ENCODE results near the gene TMEM132C.
"Not testable (repeated sequence)": the region's sequence is repeated elsewhere in the genome, so short reads cannot be mapped to it uniquely, and the experiment has no call there.

TMEM132C gene

DNA sequence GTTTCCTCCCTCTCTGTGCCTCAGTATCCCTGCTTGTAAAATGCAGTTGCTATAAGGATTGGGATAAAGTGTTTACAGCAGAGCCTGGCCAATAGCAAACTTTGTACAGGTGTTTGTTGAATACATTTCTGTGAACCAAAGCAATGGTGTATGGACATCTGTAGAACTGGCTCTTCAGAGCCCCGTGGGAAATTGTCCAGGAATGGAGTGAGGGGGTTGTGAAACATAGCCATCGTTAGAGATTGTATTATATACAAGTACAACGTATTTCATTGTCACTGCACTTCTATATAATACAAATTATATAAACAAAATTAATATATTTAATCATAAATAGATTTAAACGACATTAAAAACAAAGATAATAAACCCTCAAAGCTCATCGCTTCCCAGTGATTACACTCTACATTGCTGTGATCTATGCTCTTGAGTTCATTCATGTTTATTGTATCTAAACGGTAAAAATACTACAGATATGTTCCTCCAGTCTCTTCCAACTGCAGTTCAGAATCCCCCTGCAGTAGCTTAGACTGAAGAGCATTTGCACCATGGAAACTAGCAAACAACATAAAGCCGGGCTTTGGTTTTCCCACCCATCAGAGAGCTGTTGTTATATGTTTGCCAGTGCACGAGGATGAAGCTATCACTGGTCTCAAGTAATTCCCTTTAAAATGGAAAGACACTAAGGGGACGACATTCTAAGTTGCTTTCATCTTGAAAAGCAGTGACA is 216.7 kb downstream of the TMEM132C start:
- no peak for ATAC-seq
- DNase-seq = no peak

DNA sequence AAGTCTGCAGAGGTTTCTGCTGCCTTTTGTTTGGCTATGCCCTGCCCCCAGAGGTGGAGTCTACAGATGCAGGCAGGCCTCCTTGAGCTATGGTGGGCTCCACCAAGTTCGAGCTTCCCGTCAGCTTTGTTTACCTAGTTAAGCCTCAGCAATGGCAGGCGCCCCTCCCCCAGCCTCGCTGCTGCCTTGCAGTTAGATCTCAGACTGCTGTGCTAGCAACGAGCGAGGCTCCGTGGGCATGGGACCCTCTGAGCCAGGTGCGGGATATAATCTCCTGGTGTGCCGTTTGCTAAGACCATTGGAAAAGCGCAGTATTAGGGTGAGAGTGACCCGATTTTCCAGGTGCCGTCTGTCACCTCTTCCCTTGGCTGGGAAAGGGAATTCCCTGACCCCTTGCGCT is 230.4 kb downstream of the TMEM132C start:
- ATAC-seq, DNase-seq: not testable (repeated sequence)

DNA sequence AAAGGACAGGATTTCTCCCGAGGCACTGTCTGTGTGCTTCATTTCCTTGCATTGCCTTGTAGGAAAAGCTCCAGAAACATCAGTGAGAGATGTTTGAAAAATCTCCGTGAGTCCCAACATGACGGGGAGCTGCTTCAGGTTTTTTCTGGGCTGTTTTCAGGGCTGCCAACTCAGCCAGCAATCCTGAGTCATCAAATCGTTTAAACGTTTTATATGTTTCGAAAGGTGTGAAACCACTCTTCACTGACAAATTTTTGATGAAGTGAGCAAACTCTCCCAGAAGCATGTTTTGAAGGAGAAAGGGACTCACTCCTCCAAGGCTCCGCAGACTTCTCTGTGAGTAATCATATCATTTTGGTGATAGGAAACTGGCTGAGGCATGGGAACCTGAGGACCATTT is 240.5 kb downstream of the TMEM132C start:
- ATAC-seq (no peak), DNase-seq (no peak)

DNA sequence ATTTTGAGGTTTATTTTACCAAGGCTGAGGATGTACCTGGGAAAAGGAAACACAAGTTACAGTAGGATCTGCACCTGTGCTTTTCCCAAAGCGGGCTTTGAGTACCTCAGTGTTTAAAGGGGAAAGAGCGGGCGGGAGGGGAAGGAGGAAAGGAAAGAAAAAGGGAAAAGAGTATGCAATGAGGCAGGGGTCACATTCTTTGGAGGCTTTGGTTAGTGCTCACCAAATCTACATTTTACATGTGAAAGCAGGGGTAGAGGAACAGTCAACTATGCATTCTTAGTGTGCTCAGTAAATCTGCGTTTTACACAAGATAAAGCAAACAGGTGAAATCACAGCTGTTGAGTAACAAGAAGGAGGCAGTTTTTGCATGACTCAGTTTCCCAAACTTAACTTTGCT is 242.2 kb downstream of the TMEM132C start:
- DNase-seq = no peak

DNA sequence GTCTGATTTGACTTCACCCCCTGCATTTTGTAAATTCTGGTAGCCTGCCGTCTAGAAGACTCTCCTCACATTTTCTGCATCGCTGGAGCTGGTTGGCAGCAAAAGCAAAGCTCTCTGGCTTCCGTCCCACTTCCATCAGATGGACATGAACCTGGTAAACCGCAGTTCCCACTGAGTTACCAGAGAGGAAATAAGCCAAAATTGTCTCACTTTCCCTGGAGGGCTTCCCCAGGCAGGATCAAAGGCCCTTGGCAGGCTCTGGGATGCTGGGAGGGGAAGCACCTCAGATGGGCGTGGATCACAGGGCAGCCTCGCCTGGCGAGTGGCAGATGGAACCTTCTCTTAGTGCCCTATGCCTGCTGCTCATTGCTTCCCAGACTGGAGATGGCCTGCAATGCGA is 243.5 kb downstream of the TMEM132C start:
- no peak for DNase-seq
- no peak for ATAC-seq

More for the DNA sequence above, 242.2 kb downstream of the TMEM132C start:
- ATAC-seq = no peak

DNA sequence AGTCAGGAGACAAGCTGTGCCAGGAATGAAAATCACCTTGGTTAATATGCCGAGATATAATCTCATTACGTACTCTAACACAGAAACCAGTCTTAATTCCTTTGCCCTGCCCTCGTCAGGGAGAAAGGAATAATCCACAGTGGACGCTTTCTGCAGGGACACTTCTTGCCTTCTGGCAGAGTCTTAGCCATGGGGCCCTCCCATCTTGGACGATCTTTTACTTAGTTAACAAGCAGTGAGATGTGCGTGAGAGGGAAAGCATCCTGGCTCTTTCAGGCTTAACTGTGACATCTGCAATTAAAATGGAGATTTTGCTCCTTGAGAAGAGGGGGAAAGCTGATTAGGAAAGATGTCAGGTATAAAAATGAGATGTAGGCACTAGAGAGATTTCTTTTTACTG is 246.4 kb downstream of the TMEM132C start:
- DNase-seq (no peak), ATAC-seq (no peak)

DNA sequence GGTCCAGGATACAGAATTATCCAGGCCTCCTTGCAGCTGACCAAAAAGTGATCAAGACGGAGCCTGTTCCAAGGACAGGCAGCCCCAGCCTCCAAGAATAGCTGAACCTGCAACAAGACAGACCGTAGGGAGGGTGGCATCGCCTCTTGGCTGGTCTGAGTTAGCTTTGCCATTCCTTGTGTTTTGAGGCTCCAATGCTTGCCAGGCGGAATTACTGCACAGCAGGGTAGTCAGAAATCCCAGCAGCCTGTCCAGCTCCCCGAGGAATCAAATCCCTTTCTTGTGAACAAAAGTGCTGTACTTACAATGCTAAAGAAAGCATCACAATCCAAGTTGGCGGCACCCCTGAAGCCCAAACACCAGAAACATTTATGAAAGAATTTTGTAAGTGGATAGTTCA is 246.9 kb downstream of the TMEM132C start:
- no peak for ATAC-seq
- no peak for DNase-seq

DNA sequence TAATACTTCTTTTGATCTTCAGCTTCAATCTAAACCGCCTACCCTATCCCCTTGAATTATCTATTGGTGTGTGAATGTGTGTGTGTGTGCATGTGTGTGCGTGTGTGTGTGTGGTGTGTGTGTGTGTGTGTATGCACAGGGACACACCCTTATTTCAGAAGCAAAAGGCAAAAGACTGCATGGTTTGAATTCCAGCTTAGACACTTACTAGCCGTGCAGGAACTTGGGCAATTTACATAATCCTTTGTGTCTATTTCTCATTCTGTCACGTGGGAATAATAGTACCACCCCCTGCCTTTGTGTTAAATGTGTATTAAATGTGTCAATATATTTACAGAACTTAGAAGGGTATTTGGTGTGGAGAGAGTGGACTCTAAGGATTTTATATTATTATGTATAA is 251.7 kb downstream of the TMEM132C start:
- ATAC-seq (no peak), DNase-seq (no peak)

DNA sequence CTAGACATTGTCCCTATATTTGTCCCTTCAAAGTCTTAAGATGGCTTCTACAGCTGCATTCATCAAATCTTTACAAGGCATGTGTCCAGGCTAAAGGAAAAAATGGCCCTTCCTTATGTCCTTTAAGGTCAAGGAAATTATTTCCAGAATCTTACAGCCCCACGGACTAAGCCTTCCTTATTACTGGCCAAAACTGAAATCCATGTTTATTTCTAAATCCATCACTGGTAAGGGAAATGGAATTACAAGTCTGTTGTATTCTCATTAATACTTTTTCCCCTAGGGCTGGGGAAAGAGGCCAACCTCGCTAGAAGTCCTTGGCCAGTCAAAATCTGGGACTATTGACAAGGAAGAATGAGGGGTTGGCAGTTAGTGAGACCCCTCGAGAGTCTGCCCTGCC is 252.5 kb downstream of the TMEM132C start:
- ATAC-seq (no peak), DNase-seq (no peak)

DNA sequence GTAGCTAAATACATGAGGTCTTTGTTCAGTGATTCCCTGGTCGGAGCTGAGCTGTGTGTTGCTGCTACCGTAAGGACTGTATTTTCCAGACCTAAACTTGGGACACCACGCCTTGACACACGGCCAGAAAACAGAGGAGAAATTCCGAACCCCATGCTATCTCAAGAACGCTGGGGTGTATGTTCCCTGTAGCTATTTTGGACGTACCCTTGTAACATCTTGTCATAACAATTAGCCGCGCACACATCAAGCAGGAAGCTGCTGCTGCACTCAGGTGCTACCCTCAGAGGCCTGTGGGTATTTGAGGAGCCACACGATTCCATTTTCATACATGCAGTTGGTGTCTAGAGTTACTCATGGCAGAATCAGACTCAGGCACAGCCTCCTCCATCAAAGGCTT is 255.0 kb downstream of the TMEM132C start:
- ATAC-seq = no peak
- no peak for DNase-seq

DNA sequence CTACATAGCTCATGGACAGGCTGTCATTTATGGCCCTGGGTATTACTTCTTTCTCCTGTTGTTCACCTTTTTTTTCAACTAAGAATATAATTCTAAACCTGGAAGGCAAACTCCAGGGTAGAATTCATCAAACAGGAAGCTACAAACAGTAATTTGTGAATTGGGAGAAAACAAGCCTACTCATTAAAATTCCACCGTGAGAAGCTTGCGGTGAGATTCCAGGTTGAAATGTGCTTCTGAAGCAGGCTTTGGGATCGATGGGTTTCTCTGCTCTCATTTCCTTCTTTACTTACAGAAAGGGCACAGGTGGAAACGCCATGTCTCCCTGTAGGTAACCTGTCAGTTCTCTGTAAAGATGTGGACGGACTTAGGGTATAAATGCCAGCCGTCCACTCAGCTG is 257.5 kb downstream of the TMEM132C start:
- ATAC-seq (no peak), DNase-seq (no peak)

DNA sequence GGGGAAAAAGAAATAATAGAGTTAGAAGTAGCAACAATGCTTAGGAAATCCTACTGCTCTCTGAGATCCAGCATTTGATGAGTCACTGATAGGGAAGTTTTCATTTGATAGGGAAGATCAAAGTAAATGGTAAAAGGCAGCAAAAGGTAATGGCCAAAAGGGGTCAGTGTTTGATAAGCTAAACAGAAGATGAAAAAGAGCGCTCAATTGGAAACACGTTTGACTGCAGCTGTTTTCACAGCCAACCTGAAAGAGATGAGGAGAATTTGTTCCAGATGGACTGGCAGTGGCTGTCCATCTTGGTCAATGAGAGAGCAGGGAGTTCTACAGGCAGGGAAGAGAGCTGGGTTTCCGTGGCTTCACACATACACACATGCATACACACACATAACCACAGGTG is 264.2 kb downstream of the TMEM132C start:
- ATAC-seq (no peak), DNase-seq (no peak)

DNA sequence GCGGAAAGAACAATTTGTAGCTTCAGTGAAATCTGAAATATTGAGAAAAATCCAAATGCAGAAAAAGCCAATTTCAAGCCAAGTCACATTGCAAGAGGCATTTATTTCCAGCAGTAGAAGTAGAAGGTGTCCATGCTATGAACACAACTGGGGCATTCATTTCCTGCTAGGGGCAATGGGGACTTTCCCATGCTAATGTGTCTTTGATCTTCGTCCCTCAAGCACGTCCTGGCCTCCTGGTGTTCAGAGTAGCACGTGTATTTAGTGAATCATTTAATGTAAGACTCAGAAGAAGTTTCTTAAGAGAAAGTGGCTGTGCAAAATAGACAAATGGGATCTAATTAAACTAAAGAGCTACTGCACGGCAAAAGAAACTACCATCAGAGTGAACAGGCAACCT is 267.9 kb downstream of the TMEM132C start:
- ATAC-seq = no peak
- no peak for DNase-seq

DNA sequence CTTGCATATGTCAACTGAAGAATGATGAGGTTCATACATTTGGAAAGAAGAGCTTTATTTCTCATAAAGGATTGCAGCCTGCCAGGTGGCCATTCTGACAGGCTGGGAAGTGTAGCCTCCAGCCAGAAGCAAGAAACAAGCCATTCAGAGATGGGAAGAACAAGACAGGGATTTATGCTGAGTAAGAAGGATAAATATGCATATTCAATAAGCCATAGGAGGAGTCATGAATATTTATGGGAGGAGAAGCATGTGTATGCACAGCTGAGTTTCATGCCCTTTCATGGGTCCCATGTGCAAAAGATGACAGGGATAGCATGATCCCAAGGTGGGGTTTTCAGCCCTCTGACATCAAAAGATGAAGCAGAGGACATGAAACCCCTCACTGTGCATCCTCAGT is 269.8 kb downstream of the TMEM132C start:
- DNase-seq = no peak
- no peak for ATAC-seq

DNA sequence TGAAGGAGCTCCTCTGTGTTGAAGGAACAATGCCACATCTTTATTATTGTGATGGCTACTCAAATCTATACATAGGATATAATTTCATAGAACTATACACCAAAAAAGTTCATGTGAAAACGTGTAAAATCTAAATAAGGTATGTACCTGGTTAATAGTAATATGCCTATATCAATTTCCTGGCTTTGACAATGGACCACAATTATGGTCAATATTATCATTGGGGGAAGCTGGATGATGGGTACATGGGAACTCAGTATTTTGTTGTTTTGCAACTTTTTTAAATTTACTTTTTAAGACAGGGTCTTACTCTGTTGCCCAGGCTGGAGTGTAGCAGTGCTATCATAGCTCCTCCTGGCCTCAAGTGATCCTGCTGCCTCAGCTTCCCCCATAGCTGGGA is 270.7 kb downstream of the TMEM132C start:
- DNase-seq (no peak), ATAC-seq (no peak)

DNA sequence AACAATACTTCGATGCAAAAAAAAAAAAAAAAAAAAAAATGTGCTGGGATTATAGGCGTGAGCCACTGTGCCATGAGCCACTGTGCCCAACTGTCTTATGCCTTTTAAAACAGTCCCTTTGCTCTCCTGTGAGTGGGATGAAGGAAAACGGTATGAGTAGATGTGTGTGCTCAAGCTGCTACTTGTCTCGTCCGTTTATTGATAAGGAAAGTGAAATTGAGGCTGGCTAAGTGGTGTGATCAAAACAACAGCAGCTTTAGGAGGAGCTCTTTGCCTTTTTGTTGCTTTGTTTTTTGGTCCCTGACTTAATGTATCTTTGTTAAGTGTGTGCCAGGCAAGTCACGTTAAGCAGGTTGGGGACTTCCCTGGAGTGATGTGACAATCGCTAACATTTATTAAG is 275.9 kb downstream of the TMEM132C start:
- ATAC-seq (no peak), DNase-seq (no peak)

DNA sequence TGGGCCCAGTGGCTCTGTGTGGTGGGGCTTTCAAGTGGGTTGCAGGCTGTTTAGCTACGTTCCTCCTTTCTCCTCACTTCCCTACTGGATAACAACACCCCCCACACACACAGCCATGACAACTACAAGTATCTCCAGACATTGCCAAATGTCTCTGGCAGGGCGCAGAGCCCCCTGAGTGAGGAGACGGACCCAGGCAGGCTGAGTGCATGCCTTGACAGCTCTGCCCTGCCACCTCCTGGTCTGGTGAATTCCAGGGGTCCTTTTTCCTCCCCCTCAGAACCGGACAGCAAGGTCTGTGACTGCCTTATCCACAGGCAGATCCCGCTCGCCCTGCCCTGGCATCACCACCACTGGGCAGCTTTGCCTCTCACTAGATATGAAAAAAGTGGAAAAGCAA is 276.5 kb downstream of the TMEM132C start:
- ATAC-seq = no peak
- no peak for DNase-seq

DNA sequence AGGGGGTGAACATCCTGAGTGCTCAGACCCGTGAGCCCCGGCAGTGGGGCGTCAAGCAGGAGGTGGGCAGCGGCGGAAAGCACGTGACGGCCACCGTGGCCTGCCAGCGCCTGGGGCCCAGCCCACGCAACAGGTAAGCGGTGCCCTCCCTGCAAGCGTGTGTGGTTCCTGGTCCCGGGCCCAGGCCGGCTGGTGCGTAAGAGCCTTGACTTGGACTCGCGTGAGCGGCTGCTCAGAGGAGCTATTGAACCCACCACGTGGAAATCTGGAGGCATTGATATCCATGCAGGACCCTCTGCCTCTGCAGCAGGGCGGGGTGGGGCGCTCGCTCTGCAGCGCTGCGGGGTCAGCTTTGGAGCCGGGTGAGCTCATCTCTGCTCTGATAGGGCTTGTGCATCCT is 277.0 kb downstream of the TMEM132C start:
- DNase-seq (no peak), ATAC-seq (no peak)

DNA sequence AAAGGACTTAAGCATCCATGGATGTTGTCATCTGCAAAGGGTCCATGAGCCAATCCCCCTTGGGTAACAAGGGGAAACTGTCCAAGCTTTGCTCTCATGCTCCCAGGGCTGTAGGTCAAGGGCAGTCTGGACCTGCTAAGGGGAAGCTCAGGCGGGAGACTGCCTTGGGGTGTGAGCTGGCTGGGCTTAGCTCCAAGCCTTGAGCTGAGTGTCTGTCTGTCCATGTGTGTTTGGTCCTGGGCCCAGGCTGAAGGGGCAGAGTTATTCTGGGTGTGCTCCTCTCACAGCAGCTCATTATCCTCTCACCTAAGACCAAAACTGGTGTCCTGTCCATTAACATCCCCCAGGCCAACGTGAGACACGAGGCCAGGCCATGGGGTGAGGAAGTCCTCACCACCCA is 282.0 kb downstream of the TMEM132C start:
- no peak for ATAC-seq
- no peak for DNase-seq

DNA sequence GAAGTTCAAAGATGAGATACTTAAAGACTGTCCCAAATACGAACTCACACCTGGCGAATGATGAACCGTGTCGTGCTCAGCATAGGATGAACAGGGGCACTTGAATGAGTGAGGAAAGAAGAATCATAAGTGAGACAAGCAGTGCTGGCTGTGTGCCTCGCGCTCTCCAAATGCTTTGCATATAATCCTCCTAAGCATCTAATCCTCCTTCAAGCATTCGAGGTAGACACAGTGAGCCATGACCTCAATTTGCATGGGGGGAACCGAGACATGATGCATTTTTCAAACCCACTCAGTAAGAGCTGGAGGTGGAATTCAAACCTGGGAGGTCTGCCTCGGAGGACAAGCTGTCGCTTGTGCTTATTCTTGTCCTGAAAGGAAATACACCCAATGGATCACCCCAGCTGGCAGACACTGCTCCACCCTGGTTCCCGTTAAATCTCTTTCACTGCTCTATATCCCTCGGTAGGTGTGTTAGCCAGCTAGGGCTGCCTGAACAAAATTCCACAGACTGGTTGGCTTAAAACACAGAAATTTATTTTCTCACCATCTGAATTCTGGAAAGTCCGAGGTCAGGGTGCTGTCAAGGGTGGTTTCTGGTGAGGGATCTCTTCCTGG is 282.7 kb downstream of the TMEM132C start:
- ATAC-seq = no peak

DNA sequence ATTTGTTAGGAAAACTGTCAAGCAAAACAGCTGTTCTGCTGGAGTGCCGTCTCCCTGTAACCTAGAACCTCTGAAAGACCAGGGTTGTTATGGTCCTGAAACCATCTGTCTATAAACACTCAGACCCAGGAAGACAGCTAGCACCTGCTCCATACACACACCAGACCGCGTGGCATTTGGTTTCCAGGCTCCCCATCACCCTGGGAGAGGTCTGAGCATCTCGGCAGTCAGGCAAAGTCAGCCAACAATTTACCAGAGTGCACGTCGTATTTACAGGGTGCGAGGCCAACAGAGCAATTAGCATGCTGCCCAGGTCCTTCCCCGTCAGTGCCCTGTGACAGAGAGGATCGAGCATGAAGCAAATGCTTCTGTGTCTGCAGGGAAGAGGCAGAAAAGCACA is 284.3 kb downstream of the TMEM132C start:
- ATAC-seq (no peak), DNase-seq (no peak)

More for the DNA sequence above, 282.7 kb downstream of the TMEM132C start:
- no peak for DNase-seq

DNA sequence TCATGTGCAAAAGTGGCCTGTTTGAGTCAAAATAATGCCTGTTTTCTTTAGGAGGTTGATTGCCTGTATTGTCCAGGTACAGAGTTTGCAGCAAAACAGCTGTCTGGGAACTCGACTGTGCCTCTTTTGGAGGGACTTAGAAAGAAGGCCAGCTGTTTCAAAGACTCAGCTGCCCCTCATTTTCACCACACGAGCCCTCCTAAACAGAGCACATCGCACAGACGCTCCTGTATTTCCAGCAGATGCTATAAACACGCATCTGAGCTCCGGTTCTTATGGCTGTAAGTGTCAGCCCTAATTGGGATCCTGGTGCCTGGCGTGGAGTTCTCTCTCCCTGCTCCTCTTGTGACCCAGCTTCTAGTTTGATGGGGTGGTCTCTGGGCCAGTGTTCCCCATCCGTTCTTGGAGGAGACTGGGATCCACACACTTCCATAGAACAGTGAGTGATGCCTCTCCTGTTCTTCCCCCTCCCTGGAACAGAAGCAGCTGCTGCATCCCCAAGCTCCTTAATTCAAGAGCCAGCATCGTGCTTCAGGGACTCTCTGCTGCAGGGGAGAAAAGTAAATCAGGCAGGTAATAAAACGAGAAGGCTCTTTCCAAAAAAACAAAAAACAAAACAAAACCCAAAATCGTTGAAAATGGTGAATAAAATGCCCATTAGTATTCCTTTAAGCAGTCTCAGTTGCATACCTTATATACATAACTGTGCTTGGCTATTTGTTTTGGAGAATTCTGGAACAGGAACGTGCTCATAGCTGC is 287.8 kb downstream of the TMEM132C start:
- ATAC-seq = no peak

DNA sequence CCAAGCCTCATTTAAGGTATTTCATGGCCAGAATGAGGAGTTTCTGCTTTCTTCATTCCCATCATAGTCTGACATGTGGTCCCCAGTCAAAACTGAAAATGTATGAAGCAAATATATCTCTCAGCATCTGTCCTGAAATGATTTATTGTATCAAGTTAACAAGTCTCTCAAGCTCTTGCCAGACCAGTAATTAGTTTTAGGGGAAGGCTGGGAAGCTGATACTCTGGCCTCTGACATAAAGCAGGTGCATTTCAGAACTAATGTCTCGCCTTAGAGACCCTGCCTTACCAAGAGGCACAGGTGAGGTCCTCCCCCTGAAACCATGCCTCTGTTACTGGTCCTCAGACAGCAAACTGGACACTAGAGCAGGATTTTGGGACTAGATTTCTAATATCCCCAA is 290.3 kb downstream of the TMEM132C start:
- ATAC-seq (no peak), DNase-seq (no peak)

More for the DNA sequence above, 287.8 kb downstream of the TMEM132C start:
- no peak for DNase-seq
